ENCODE data around the gene PEX14.
A peak's percentile ranks its signal among the peaks of the same experiment; 100 is the strongest.

Gene PEX14

DNA sequence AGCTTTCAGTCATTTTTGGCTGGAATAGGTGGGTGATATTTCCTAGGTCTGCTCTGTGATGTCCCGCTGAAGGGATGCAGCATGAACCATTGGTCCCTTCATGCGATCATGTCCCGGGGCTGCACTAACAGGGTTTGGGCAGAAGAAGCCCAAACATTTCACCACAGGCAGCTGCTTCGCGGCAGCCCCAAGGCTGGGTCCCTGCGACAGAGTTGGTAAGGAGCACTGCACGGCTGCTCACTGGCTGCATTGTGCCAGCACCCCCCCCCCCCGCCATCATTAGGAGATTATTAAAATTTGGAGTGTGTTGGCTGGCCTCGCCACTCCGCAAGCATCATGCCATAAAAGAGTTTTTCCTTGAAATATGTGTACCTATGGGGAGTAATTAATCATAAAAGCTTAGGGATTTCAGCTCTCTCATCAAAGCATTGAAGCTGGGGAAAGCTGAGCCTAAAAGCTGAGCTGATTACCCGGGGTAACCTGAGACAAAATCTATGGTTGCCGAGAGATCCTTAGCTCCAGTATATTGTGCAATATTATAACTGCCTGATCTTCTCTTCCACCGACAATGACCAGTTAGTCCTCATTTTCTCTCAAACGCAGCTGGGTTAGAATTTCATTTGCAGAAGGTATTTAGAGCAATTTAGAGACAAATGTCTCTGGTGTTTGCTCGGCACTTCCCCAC is 62.5 kb downstream of the PEX14 start:
- Histone ChIP-seq H2BK12ac (ENCODE audit: low read length in 2 of 2) (no peak overlapping the region), H3K36me3 (ENCODE audit: control insufficient read depth in 1 of 2, insufficient read depth in 2 of 2, low read depth in 1 of 2, low read length in 2 of 2) (peaks cover 18 to 22% of the 10 kb centered on the region in 2 experiments), H2BK5ac (ENCODE audit: low read depth, low read length, poor library complexity, severe bottlenecking) (no peak overlapping the region), H4K91ac (ENCODE audit: low read length) (no peak overlapping the region), H3K4me3 (ENCODE audit: insufficient read depth in 1 of 2, low read depth in 1 of 2, low read length in 2 of 2) (no peak overlapping the region), H3K23ac (ENCODE audit: low read length in 2 of 2) (no peak overlapping the region), H3K4me2 (ENCODE audit: low read length, poor library complexity, severe bottlenecking) (no peak overlapping the region), H3K9ac (ENCODE audit: low read length) (no peak overlapping the region), H4K8ac (ENCODE audit: low read length) (no peak overlapping the region), H3K18ac (ENCODE audit: low read depth in 1 of 2, low read length in 2 of 2) (no peak overlapping the region), H3K79me1 (replicated peaks; ENCODE audit: low read length, poor library complexity, severe bottlenecking) (peaks cover 41% of the 10 kb centered on the region), H2BK120ac (ENCODE audit: low read depth, low read length) (no peak overlapping the region), H2AFZ (ENCODE audit: low read depth, low read length) (no peak overlapping the region), H3K14ac (ENCODE audit: low read length in 2 of 2) (no peak overlapping the region), H3K27me3 (ENCODE audit: control insufficient read depth in 1 of 2, insufficient read depth in 1 of 2, low read length in 2 of 2) (no peaks in the 10 kb centered on the region), H2BK15ac (ENCODE audit: low read depth, poor library complexity, severe bottlenecking) (no peak overlapping the region), H3K27ac (ENCODE audit: low read length, poor library complexity, severe bottlenecking) (no peak overlapping the region), H3K9me3 (ENCODE audit: control insufficient read depth, low read length) (no peaks in the 10 kb centered on the region), H3K4ac (ENCODE audit: low read depth in 1 of 2, low read length in 2 of 2) (no peak overlapping the region), H3K4me1 (ENCODE audit: control insufficient read depth, insufficient read depth, low read depth, low read length) (peaks cover 4% of the 10 kb centered on the region), H2AK5ac (ENCODE audit: low read length, severe bottlenecking) (no peak overlapping the region)
- 97% methylated on average over 12 of the region's 15 CpGs for WGBS
- no peak for DNase-seq

DNA sequence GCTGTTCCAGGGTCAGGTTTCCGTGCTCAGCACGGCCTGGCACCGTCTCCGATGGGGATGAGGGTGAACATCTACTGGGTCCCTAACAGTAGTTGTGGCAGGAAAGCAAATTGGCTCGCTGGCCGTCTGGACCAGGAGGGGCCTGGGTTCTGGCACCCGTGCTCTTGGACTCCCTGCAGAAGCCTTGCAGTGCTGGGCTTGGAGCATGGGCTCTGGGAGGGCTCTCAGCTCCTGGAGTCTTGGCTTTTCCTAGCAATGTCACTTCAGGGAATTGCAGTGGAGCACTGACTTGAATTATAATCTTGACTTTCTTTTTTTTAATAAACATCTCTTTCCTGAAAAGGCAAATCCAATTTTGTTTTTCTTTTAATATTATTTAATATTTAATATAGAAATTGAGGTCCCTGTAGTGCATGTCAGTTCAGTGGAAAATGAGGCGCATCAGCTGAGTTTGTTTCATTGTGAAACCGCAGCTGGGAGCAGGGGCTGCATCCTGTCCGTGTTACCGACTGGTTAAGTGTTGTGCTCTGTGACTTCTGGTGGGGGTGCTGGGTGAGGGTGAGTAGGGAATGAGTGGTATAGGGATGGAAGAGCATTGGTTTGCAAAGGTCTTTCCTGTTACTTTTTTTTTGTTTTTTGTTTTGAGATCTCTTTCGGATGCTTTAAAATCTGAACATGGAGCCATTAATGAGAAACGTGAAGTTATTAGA is 64.1 kb downstream of the PEX14 start:
- no peak overlapping the region for H3K4me2 ChIP-seq (ENCODE audit: low read length, poor library complexity, severe bottlenecking)
- no peak overlapping the region for H2BK120ac ChIP-seq (ENCODE audit: low read depth, low read length)
- H3K4ac ChIP-seq (ENCODE audit: low read depth in 1 of 2, low read length in 2 of 2) = no peak overlapping the region
- no peak overlapping the region for H2BK15ac ChIP-seq (ENCODE audit: low read depth, poor library complexity, severe bottlenecking)
- H3K14ac ChIP-seq (ENCODE audit: low read length in 2 of 2) = no peak overlapping the region
- H2BK5ac ChIP-seq (ENCODE audit: low read depth, low read length, poor library complexity, severe bottlenecking) = no peak overlapping the region
- peak overlapping the region; percentile 85 for H4K8ac ChIP-seq (ENCODE audit: low read length)
- H2AFZ ChIP-seq (ENCODE audit: low read depth, low read length) = no peak overlapping the region
- no peak overlapping the region for H3K9ac ChIP-seq (ENCODE audit: low read length)
- H3K4me3 ChIP-seq (ENCODE audit: insufficient read depth in 1 of 2, low read depth in 1 of 2, low read length in 2 of 2) = no peak overlapping the region
- H3K9me3 ChIP-seq (ENCODE audit: control insufficient read depth, low read length) = no peaks in the 10 kb centered on the region
- H3K79me1 ChIP-seq (replicated peaks; ENCODE audit: low read length, poor library complexity, severe bottlenecking) = peaks cover 39% of the 10 kb centered on the region
- H3K27ac ChIP-seq (ENCODE audit: low read length, poor library complexity, severe bottlenecking) = no peak overlapping the region
- H3K18ac ChIP-seq (ENCODE audit: low read depth in 1 of 2, low read length in 2 of 2) = no peak overlapping the region
- peaks cover 28 to 30% of the 10 kb centered on the region in 2 experiments for H3K36me3 ChIP-seq (ENCODE audit: control insufficient read depth in 1 of 2, insufficient read depth in 2 of 2, low read depth in 1 of 2, low read length in 2 of 2)
- H3K27me3 ChIP-seq (ENCODE audit: control insufficient read depth in 1 of 2, insufficient read depth in 1 of 2, low read length in 2 of 2) = no peaks in the 10 kb centered on the region
- WGBS = 68% methylated on average over 13 of the region's 13 CpGs
- peaks cover 4% of the 10 kb centered on the region for H3K4me1 ChIP-seq (ENCODE audit: control insufficient read depth, insufficient read depth, low read depth, low read length)
- H2AK5ac ChIP-seq (ENCODE audit: low read length, severe bottlenecking) = no peak overlapping the region
- H4K91ac ChIP-seq (ENCODE audit: low read length) = no peak overlapping the region
- peak; percentile 34 for DNase-seq
- no peak overlapping the region for H3K23ac ChIP-seq (ENCODE audit: low read length in 2 of 2)
- no peak overlapping the region for H2BK12ac ChIP-seq (ENCODE audit: low read length in 2 of 2)

- peak; percentile 63 for DNase-seq
- H3K27ac ChIP-seq (ENCODE audit: low read length, poor library complexity, severe bottlenecking) = no peak overlapping the region
- H3K9ac ChIP-seq (ENCODE audit: low read length) = no peak overlapping the region
- WGBS = 49% methylated on average over 3 of the region's 4 CpGs
- H2BK12ac ChIP-seq (ENCODE audit: low read length in 2 of 2) = no peak overlapping the region
- H4K8ac ChIP-seq (ENCODE audit: low read length) = no peak overlapping the region
- no peak overlapping the region for H3K18ac ChIP-seq (ENCODE audit: low read depth in 1 of 2, low read length in 2 of 2)
- no peaks in the 10 kb centered on the region for H3K27me3 ChIP-seq (ENCODE audit: control insufficient read depth in 1 of 2, insufficient read depth in 1 of 2, low read length in 2 of 2)
- no peaks in the 10 kb centered on the region for H3K9me3 ChIP-seq (ENCODE audit: control insufficient read depth, low read length)
- no peak overlapping the region for H3K4me3 ChIP-seq (ENCODE audit: insufficient read depth in 1 of 2, low read depth in 1 of 2, low read length in 2 of 2)
- H2AFZ ChIP-seq (ENCODE audit: low read depth, low read length) = no peak overlapping the region
- no peak overlapping the region for H2BK15ac ChIP-seq (ENCODE audit: low read depth, poor library complexity, severe bottlenecking)
- no peak overlapping the region for H2BK5ac ChIP-seq (ENCODE audit: low read depth, low read length, poor library complexity, severe bottlenecking)
- H3K36me3 ChIP-seq (ENCODE audit: control insufficient read depth in 1 of 2, insufficient read depth in 2 of 2, low read depth in 1 of 2, low read length in 2 of 2) = peaks cover 29 to 30% of the 10 kb centered on the region in 2 experiments
- no peak overlapping the region for H3K14ac ChIP-seq (ENCODE audit: low read length in 2 of 2)
- H3K23ac ChIP-seq (ENCODE audit: low read length in 2 of 2) = no peak overlapping the region
- peaks cover 4% of the 10 kb centered on the region for H3K4me1 ChIP-seq (ENCODE audit: control insufficient read depth, insufficient read depth, low read depth, low read length)
- H4K91ac ChIP-seq (ENCODE audit: low read length) = no peak overlapping the region
- H2AK5ac ChIP-seq (ENCODE audit: low read length, severe bottlenecking) = no peak overlapping the region
- no peak overlapping the region for H2BK120ac ChIP-seq (ENCODE audit: low read depth, low read length)
- H3K4ac ChIP-seq (ENCODE audit: low read depth in 1 of 2, low read length in 2 of 2) = no peak overlapping the region
- peaks cover 35% of the 10 kb centered on the region for H3K79me1 ChIP-seq (replicated peaks; ENCODE audit: low read length, poor library complexity, severe bottlenecking)
- H3K4me2 ChIP-seq (ENCODE audit: low read length, poor library complexity, severe bottlenecking) = no peak overlapping the region
Measured at GRCh38 chr1:10539411-10540043, 64.8 kb downstream of the PEX14 start.

- Histone ChIP-seq H3K4me3 (ENCODE audit: insufficient read depth in 1 of 2, low read depth in 1 of 2, low read length in 2 of 2) (no peak overlapping the region), H2BK15ac (ENCODE audit: low read depth, poor library complexity, severe bottlenecking) (no peak overlapping the region), H2BK12ac (ENCODE audit: low read length in 2 of 2) (no peak overlapping the region), H3K27ac (ENCODE audit: low read length, poor library complexity, severe bottlenecking) (no peak overlapping the region), H3K4ac (ENCODE audit: low read depth in 1 of 2, low read length in 2 of 2) (no peak overlapping the region), H3K9ac (ENCODE audit: low read length) (no peak overlapping the region), H3K4me2 (ENCODE audit: low read length, poor library complexity, severe bottlenecking) (no peak overlapping the region), H2BK120ac (ENCODE audit: low read depth, low read length) (no peak overlapping the region), H3K36me3 (ENCODE audit: control insufficient read depth in 1 of 2, insufficient read depth in 2 of 2, low read depth in 1 of 2, low read length in 2 of 2) (peaks cover 29 to 30% of the 10 kb centered on the region in 2 experiments), H3K4me1 (ENCODE audit: control insufficient read depth, insufficient read depth, low read depth, low read length) (peaks cover 4% of the 10 kb centered on the region), H2BK5ac (ENCODE audit: low read depth, low read length, poor library complexity, severe bottlenecking) (no peak overlapping the region), H3K9me3 (ENCODE audit: control insufficient read depth, low read length) (no peaks in the 10 kb centered on the region), H4K91ac (ENCODE audit: low read length) (no peak overlapping the region), H2AK5ac (ENCODE audit: low read length, severe bottlenecking) (no peak overlapping the region), H3K14ac (ENCODE audit: low read length in 2 of 2) (no peak overlapping the region), H3K18ac (ENCODE audit: low read depth in 1 of 2, low read length in 2 of 2) (no peak overlapping the region), H3K23ac (ENCODE audit: low read length in 2 of 2) (no peak overlapping the region), H4K8ac (ENCODE audit: low read length) (no peak overlapping the region), H3K27me3 (ENCODE audit: control insufficient read depth in 1 of 2, insufficient read depth in 1 of 2, low read length in 2 of 2) (no peaks in the 10 kb centered on the region), H3K79me1 (replicated peaks; ENCODE audit: low read length, poor library complexity, severe bottlenecking) (peaks cover 33% of the 10 kb centered on the region), H2AFZ (ENCODE audit: low read depth, low read length) (no peak overlapping the region)
- WGBS = 70% methylated on average over 9 of the region's 9 CpGs
- DNase-seq = no peak
Measured at GRCh38 chr1:10540277-10541005, 65.7 kb downstream of the PEX14 start.

Data from mesenchymal stem cell (in vitro differentiated cells and primary cell).